GM19099 (cell line): ENCODE measurements around the gene ANTKMT.

Experiments
- POLR2A ChIP-seq: IDR thresholded peaks from 3 replicates; pipeline ENCODE4 v1.6.1; 2011; ENCODE audit warnings: low read depth; ENCODE audit not compliant: insufficient read length; ENCODE audit errors: extremely low read depth

ANTKMT gene

DNA sequence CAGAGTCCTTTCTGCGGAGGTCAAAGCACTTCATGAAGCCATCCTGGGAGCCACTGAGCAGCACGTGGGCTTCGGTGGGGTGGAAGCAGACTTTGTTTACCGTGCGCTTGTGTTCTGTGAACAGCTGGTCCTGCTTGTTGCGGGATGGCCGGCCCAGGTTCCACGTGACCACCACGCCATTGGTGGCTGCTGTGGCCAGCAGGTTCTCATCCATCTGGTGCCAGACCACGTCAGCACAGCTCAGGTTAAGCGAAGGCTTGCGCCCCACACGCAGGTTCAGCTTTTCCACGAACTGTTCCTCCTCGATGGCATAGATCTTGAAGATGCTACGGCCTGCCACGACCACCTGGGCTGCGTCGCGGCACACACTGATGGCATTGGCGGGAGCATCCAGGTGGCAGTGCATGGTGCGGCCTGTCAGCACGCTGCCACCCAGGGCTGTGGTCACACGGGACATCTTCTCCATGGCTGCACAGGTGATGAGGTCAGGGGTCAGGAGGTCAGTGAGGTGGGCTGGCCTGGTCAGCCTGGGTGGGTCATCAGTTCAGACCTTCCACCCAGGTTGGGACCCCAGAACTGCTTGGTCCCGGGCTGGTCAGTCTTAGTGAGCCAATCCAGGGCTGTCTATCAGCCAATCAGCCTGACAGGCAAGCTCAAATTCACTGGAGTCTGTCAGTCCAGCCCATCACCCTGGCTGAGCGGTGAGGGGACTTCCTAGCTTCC lies 31.6 kb upstream of the ANTKMT start:
- no peak for TF ChIP-seq POLR2A

- TF ChIP-seq POLR2A, result no peak
These were observed 28.4 kb upstream of the ANTKMT start for GRCh38 chr16:692356-693108.

DNA sequence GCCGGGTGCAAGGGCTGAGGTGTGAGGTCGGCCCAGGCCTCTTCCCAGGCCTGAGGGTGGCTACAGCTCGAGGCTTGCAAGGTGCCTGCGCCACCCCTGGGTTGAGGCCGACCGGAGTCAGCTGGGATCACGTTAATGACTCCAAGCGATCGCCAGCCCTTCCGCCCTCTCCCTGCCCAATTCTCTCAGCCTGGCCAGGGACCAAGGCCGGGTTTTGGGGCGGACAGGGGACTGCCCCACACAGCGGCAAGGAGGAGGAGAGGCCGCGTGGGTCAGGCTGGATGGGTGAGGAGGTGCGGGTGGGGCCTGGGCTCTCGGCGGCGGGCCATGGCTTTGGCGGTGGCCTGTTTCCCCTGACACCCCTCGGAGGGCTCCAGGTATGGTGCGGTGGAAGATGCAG lies 27.6 kb upstream of the ANTKMT start:
- TF ChIP-seq POLR2A, result no peak

DNA sequence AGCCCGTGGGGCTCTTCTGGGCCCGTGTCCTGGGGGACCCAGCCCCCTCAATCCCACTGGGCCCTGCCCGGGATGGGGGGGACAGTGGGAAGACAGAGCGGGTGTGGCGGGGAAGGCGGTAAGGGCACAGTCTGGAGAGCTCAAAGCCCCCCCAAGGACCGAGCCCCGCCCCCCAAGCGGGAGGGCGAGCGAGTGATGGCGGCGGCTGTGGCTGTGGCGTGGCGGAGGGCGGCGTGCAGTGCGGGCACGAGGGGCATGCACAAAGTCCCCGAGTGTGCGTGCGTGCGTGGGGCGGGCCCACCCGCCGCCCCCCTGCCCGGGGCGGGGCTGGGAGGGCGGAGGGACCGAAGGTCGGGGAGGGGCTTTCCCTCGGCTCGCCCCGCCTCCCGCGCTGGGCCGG lies 27.2 kb upstream of the ANTKMT start:
- TF ChIP-seq POLR2A, result no peak

DNA sequence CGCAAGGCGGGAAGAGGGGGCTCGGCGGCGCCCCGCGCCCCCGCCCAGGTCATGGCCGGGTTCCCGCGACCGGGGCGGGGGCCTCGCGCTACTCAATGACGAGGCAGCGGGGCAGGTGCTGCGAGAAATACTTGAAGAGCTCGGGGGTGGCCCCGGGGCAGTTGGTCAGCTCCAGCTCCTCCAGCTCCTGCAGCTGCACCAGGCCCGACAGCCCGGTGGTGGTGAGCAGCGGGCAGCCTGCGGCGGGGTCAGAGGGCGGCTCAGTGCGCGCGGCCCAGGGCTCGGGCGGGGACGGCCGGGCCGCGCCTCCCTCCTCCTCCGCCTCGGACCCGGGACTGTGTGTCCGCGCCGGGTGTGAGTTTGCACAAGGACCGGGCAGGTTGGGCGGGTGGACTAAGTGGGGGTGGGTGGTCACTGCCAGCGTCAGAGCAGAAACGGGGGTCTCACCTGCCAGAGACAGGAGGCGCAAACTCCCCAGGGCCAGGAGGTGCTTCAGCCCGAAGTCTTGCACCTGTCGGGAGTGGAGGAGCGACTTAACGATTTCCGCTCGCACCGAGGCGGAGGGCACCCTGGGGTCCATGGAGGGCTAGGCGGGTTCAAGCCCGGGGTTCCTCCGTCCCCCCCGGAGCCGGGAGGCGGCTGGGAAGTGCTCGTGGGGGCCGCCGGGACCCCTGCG lies 26.6 kb upstream of the ANTKMT start:
- TF ChIP-seq POLR2A, result no peak

GRCh38 chr16:694863-695354 lies 26.0 kb upstream of the ANTKMT start:
- TF ChIP-seq POLR2A, result no peak

GRCh38 chr16:695355-696089 lies 25.4 kb upstream of the ANTKMT start:
- TF ChIP-seq POLR2A, result peak; percentile 56

DNA sequence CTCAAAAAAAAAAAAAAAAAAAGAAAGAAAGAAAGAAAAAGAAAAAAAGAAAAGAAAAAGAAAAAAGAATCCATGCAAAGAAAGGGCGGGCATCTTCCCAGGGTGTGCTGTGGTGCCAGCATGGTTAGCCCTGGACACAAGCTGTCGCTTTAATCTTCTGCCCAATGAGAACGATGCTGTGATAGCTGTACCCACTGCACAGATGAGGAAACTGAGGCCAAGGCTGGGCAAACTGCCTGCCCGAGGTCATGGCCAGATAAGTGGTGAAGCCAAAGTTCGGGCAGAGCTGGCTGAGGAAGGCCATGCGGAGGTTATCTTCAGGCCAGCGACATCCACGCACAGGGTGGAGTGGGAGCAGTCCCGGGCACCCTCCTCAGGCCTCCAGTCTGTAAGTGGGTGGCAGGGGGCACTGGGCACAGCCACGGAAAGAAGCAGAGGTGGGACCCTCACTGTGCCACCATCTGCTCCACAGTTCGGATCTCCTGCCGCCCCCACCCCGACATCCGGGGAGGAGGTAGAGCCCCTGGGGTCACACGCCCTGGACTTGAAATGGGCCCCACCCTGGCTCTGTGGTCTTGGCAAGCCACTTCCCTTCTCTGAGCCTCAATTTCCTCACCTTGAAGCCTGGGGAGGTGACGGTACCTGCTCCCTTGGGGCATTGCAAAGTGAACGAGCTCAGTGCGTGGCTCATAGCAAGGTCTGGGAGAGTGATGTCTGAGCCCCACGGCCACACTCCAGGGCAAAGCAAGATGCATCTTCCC lies 21.9 kb upstream of the ANTKMT start:
- TF ChIP-seq POLR2A, result no peak

GRCh38 chr16:700684-701584 lies 20.0 kb upstream of the ANTKMT start:
- TF ChIP-seq POLR2A, result no peak

- no peak for TF ChIP-seq POLR2A
These were observed 18.6 kb upstream of the ANTKMT start for GRCh38 chr16:702341-702740.

DNA sequence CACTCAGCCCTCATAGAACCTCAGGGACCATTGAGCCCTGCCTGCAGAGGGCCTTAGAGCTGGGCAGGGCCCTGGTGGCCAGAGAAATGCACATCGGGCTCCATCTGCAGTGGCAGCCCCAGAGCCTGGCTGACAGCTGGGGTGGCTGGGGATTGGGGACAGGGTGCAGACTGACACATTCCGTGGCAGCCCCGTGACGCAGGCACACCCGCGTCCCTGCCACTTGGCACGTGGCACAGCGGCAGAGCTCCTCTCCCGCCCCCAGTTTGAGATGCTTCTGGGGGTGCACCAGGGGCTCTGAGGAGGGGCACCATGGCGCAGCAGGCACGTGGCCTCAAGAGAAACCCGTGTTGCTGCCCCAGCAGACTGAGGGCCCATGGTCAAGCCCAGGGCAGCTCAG lies 17.5 kb upstream of the ANTKMT start:
- TF ChIP-seq POLR2A, result no peak

- TF ChIP-seq POLR2A, result no peak
These were observed 16.9 kb upstream of the ANTKMT start for GRCh38 chr16:704047-704446.

DNA sequence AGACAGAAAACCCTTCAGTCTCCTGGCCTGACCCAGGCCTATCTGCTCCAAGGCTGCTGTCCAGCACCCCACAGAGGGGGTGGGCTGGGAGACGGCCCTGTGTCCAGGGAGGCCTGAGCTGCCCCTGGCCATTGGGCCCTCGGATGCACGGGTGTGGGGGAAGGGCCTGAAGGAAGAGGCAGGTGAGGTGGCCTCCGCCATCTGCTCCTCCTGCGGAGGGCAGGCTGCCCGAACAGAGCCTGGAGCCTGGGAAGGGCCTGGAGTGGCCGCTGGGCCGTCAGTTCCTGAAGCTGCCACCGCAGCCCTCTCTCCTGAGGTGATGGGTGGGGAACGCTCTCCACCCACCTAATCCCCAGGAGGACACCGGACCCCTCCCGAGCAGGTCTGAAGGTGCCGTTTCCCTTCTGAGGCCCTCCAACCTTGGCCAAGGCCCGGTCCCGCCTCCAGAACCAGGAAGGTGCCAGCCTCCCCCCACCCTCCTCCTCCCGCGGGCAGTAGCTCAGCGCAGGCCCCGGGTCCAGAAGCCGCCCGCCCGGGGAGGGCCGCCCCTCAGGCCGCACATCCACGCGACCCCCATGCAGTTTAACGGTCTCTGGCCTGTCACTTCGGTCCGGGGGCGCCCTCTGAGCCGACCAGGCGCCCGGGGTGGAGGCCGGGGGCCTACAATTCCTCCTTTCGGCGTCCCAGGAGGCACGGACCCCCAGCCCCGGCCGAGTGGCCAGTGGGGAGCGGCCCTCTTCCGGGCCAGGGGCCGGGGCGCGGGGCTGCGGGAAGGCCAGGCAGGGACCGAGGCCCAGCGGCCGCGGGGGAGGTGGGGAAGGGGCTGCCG lies 16.2 kb upstream of the ANTKMT start:
- TF ChIP-seq POLR2A, result no peak
